Type B pancreatic cell (in vitro differentiated cells): ENCODE data around the gene KISS1. TPM values are rescaled to one million over a fixed set of nuclear protein-coding genes. Genes with fewer than 3 reads are reported as not detected.

Experiments
- DNase-seq: peaks from one replicate; pipeline ENCODE4 v3.0.0; 2021; ENCODE audit warnings: mixed read lengths; ENCODE audit not compliant: unreplicated experiment; ENCODE audit errors: extremely low spot score
- H3K27ac Mint-ChIP-seq: 2 replicates; pipeline ENCODE4 v1.8.0; 2021; ENCODE audit warnings: mild to moderate bottlenecking, mixed read lengths
- H3K27me3 Mint-ChIP-seq: 2 replicates; pipeline ENCODE4 v1.8.0; 2021; ENCODE audit warnings: mixed read lengths
- H3K36me3 Mint-ChIP-seq: 2 replicates; pipeline ENCODE4 v1.8.0; 2021; ENCODE audit warnings: mixed read lengths
- H3K4me1 Mint-ChIP-seq: one replicate; pipeline ENCODE4 v1.8.0; 2021; ENCODE audit warnings: mixed read lengths; ENCODE audit not compliant: unreplicated experiment
- H3K4me3 Mint-ChIP-seq: 2 replicates; pipeline ENCODE4 v1.8.0; 2021; ENCODE audit warnings: mild to moderate bottlenecking, mixed read lengths
- H3K9me3 Mint-ChIP-seq: 2 replicates; pipeline ENCODE4 v1.8.0; 2021; ENCODE audit warnings: mixed read lengths
- total RNA-seq: library from RNA; stranded (reverse); gene quantifications from 2 replicates; pipeline ENCODE4 v1.2.1, GENCODE V29; 2021; ENCODE audit warnings: low replicate concordance
- TF ChIP-seq, protein P1 (sequence below): fragments of 200-600 bp; sonication (generic); conservative IDR thresholded peaks from 2 replicates; pipeline ENCODE4 v1.5.0; 2021; ENCODE audit warnings: antibody characterized with exemption, mild to moderate bottlenecking

KISS1 gene
- total RNA-seq, 1 donor from 2014 or later = 0.48 TPM

DNA sequence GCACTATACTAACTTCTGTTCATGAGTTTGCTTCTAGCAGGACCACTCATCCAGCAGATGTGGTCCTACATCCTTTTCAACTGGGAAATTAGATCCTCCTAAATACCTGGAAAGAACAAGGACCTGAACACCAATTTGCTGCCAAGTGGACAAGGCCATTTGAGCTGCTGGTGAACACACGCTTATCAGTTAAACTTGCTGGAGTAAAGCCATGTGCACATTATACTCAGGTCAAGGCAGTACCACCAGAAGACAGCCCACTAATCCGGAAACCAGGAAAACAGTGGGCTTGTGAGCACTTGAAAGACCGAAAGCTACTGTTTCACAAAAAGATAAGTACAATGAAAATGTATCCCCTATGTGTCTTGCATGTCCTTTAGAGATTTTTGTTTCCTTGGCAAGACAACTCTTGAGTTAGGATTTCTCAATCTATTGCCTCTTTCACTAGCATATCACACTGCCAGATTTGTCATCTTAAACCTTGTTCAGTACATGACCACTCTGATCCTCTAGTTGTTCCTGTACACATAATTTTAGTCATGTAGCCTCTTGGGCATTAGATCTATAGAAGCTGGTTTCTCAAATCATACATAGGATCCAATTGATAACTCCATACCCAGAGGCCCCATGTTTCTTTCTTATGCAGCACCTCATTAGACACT is 25.7 kb downstream of the KISS1 start:
- no peak overlapping the region for H3K27ac Mint-ChIP-seq
- H3K4me3 Mint-ChIP-seq = no peak overlapping the region
- H3K4me1 Mint-ChIP-seq = no peaks in the 10 kb centered on the region
- TF ChIP-seq, protein P1, sequence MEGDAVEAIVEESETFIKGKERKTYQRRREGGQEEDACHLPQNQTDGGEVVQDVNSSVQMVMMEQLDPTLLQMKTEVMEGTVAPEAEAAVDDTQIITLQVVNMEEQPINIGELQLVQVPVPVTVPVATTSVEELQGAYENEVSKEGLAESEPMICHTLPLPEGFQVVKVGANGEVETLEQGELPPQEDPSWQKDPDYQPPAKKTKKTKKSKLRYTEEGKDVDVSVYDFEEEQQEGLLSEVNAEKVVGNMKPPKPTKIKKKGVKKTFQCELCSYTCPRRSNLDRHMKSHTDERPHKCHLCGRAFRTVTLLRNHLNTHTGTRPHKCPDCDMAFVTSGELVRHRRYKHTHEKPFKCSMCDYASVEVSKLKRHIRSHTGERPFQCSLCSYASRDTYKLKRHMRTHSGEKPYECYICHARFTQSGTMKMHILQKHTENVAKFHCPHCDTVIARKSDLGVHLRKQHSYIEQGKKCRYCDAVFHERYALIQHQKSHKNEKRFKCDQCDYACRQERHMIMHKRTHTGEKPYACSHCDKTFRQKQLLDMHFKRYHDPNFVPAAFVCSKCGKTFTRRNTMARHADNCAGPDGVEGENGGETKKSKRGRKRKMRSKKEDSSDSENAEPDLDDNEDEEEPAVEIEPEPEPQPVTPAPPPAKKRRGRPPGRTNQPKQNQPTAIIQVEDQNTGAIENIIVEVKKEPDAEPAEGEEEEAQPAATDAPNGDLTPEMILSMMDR = no peak
- H3K27me3 Mint-ChIP-seq = no peaks in the 10 kb centered on the region
- no peak for DNase-seq
- no peaks in the 10 kb centered on the region for H3K36me3 Mint-ChIP-seq
- no peaks in the 10 kb centered on the region for H3K9me3 Mint-ChIP-seq

DNA sequence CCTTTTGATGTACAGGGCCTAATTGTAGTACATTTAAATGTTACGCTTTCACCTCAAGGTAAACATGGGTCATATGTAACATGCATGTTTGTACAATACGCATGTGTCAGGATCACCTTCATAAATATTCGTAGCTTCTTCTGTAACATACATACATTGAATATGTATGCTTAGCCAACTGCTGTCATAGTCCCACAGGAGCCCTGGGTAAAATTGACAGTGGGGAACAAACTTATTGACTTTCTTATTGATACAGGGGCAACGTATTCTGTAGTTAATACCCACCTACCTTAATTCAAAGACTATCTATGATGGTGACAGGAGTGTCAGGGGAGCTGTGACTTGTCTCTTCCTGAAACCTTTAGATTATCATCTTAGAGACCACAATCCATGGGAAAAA is 26.4 kb downstream of the KISS1 start:
- H3K4me3 Mint-ChIP-seq = no peak overlapping the region
- DNase-seq = no peak
- no peaks in the 10 kb centered on the region for H3K27me3 Mint-ChIP-seq
- no peak overlapping the region for H3K27ac Mint-ChIP-seq
- no peaks in the 10 kb centered on the region for H3K4me1 Mint-ChIP-seq
- TF ChIP-seq, protein P1 = no peak
- H3K36me3 Mint-ChIP-seq = no peaks in the 10 kb centered on the region
- no peaks in the 10 kb centered on the region for H3K9me3 Mint-ChIP-seq

- Mint-ChIP-seq H3K36me3 (no peaks in the 10 kb centered on the region), H3K9me3 (no peaks in the 10 kb centered on the region), H3K4me3 (no peak overlapping the region), H3K27me3 (no peaks in the 10 kb centered on the region), H3K4me1 (no peaks in the 10 kb centered on the region), H3K27ac (no peak overlapping the region)
- TF ChIP-seq, protein P1 = no peak
- no peak for DNase-seq
These were observed 28.6 kb downstream of the KISS1 start for GRCh38 chr1:204167730-204168129.

GRCh38 chr1:204166219-204166618 is 30.1 kb downstream of the KISS1 start, which contains the start of gene REN:
REN (minus strand) TSS chr1:204166337; CDS start chr1:204166293, 44 bp downstream.
- peaks cover 3% of the 10 kb centered on the region for H3K27me3 Mint-ChIP-seq
- peaks cover 5% of the 10 kb centered on the region for H3K4me1 Mint-ChIP-seq
- TF ChIP-seq, protein P1 = no peak
- no peaks in the 10 kb centered on the region for H3K9me3 Mint-ChIP-seq
- no peaks in the 10 kb centered on the region for H3K36me3 Mint-ChIP-seq
- no peak within 1 kb of the TSS for H3K27ac Mint-ChIP-seq
- no peak for DNase-seq
- H3K4me3 Mint-ChIP-seq = no peak within 1 kb of the TSS

GRCh38 chr1:204162494-204163074 is 33.7 kb downstream of the KISS1 start:
- no peak overlapping the region for H3K4me3 Mint-ChIP-seq
- TF ChIP-seq, protein P1 = peak; percentile 99
- H3K4me1 Mint-ChIP-seq = peaks cover 5% of the 10 kb centered on the region
- no peaks in the 10 kb centered on the region for H3K36me3 Mint-ChIP-seq
- H3K9me3 Mint-ChIP-seq = no peaks in the 10 kb centered on the region
- H3K27ac Mint-ChIP-seq = peak overlapping the region; percentile 79
- peaks cover 22% of the 10 kb centered on the region for H3K27me3 Mint-ChIP-seq
- peak; percentile 90 for DNase-seq
